GM23248 (cell line): ENCODE data around the gene LAMTOR1.

ENCODE experiments used
- EZH2 ChIP-seq: fragments of 200-600 bp; sonication (generic); IDR thresholded peaks from 2 replicates; pipeline ENCODE4 v1.6.1; 2018; ENCODE audit warnings: antibody characterized with exemption, mild to moderate bottlenecking; ENCODE audit not compliant: insufficient read depth, poor library complexity, severe bottlenecking
- EZH2phosphoT487 ChIP-seq: fragments of 200-600 bp; sonication (generic); IDR thresholded peaks from 2 replicates; pipeline ENCODE4 v1.6.1; 2018; ENCODE audit warnings: antibody characterized with exemption, moderate library complexity, mild to moderate bottlenecking, low read depth; ENCODE audit not compliant: insufficient read depth

DNA sequence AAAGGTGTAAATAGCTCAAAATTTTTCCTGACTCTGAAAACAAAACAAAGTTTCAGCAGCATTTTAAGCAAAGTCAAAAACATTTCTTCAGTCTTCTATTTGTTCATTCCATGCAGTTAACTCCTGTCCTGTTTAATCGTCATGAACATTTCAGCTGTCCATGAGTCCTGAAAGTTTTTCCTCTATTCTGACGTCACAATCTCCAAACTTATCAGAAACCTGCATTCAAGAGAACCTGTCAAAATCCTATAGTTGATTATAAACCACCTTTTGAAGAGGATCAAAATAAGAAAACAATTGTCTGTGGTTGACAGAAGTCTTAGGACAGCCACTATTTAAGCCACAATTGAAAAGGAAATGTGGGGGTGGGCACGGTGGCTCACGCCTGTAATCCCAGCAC lies 47.8 kb upstream of the LAMTOR1 start:
- TF ChIP-seq EZH2 (no peak), EZH2phosphoT487 (no peak)
